GM21390 (cell line): Measurements from ENCODE around the gene OR10H5.
"Not testable (repeated sequence)": the region's sequence is repeated elsewhere in the genome, so short reads cannot be mapped to it uniquely, and the experiment has no call there.

Source experiments
- ATAC-seq: cut with Tn5 transposase; IDR thresholded peaks from one replicate; pipeline ENCODE4 v1.9.1; 2021; ENCODE audit not compliant: unreplicated experiment

OR10H5 gene

DNA sequence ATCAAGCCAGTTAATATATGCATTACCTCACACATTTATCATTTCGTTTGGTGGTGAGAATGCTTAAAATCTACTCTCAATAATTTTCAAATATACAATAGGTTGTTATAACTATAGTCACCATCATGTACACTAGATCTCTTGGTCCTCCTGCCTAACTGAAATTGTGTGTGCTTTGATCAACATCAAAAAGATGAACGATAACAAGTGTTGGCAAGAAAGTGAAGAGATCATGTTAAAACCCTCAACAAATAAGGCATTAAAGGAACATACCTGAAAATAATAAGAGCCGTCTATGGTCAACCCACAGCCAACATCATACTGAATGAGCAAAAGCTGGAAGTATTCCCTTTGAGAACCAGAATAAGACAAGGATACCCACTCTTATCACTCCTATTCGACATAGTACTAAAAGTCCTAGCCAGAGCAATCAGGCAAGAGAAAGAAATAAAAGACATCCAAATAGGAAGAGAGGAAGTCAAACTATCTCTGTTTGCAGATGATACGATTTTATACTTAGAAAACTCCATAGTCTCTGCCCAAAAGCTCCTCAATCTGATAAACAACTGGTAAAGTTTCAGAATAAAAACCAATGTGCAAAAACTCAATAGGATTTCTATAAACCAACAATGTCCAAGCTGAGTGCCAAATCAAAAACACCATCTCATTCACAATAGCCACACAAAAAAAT is 55.9 kb downstream of the OR10H5 start:
- ATAC-seq: no peak

DNA sequence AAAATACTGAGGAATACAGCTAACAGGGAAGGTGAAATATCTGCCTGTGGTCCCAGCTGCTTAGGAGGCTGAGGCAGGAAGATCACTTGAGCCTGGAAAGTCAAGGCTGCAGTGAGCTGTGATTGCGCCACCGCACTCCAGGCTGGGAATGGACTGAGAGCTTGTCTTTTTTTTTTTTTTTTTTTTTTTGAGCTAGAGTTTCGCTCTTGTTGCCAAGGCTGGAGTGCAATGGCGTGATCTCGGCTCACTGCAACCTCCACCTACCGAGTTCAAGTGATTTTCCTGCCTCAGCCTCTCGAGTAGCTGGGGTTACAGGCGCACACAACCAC is 56.4 kb downstream of the OR10H5 start:
- not testable (repeated sequence) for ATAC-seq

DNA sequence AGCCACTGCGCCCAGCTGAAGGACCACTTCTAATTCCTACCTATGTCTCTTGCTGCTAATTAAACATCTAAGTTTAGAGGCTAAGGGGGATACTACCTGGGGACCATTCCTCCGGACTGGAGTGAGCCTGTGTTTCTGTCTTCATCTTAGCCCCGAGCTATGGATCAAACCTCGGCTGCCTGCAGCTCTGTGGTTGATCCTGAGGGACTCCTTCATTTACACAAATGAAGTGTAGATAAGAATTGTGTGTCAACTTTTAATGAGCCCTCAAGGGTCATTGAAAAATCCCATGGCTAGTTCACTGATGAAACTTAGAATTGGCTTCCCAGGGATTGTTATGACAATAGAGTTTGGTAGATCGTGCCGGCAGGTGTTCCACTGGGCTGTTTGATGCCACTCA is 59.5 kb downstream of the OR10H5 start:
- ATAC-seq: no peak

DNA sequence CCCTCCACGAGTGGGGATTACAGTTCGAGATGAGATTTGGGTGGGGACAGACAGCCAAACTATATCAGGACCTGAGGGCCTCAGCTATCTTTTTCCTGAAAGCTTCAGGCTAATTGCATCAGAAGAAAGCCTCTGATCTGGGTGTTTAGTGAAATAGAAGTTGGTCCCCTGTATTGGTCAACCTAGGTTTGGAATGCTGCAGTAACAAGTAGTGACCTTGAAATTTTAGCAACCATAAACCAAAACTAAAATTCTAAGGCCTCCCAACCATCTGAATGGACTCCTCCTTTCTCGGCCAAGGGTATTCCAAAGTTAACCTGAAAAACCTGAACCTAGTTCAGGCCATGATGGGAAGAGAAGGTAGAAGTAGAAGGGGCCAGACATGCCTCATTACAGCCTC is 62.9 kb downstream of the OR10H5 start:
- no peak for ATAC-seq
